ENCODE data around the gene ATP5F1E.
"Not testable (repeated sequence)": the region's sequence is repeated elsewhere in the genome, so short reads cannot be mapped to it uniquely, and the experiment has no call there.

Gene ATP5F1E

DNA sequence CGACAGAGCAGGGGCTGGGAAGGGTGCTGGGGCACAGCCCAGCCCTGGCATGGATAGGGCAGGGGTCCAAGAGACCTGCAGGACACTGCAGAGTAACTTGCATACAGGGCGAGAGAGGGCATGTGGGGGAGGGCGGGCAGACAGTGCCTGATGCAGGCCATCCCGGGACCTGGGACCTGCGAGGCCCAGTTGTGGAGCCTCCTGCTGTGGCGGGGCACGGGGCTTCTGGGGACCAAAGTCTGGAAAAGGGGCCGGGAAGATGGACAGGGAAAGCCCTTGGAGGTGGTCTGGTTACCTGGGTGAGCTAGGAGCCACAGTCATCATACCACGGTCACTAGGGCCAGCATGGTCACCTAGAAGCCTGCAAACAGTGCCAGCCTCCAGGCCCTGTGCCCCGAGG lies 13.3 kb downstream of the ATP5F1E start:
- DNase-seq: no peak

- no peak for DNase-seq
Measured at GRCh38 chr20:59017493-59018231, 14.5 kb downstream of the ATP5F1E start.

DNA sequence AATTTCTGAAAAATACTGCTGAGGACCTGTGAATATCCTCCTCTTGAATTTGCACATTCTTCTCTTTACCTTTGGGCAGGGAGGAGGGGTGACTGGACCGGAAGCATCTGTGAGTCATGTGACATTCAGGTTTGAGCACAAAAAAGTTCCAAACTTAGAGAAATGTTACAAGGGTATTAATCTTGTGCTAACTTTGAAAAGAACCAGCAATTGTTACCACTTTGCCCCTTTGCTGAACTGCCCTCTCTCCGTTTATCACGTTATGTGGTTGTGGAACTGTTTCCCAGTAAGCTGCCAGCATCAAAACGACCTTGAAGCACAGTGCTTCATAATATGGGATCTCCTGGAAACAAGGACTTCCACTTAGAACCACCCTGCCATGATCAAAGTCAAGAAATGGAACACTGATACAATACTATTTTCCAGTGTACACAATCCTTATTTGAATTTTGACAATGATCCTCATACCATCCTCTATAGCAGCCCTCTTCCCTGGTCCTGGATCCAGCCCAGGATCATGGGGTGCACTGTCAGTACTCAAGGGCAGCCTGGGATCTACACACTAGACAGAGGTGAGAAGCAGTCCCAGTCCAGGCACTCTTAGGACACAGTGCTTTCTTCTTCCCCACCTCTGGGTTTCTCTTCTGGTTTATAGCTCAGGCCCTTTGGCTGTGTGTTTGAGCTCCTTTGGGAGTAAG lies 15.2 kb downstream of the ATP5F1E start:
- DNase-seq: peak; percentile 22

DNA sequence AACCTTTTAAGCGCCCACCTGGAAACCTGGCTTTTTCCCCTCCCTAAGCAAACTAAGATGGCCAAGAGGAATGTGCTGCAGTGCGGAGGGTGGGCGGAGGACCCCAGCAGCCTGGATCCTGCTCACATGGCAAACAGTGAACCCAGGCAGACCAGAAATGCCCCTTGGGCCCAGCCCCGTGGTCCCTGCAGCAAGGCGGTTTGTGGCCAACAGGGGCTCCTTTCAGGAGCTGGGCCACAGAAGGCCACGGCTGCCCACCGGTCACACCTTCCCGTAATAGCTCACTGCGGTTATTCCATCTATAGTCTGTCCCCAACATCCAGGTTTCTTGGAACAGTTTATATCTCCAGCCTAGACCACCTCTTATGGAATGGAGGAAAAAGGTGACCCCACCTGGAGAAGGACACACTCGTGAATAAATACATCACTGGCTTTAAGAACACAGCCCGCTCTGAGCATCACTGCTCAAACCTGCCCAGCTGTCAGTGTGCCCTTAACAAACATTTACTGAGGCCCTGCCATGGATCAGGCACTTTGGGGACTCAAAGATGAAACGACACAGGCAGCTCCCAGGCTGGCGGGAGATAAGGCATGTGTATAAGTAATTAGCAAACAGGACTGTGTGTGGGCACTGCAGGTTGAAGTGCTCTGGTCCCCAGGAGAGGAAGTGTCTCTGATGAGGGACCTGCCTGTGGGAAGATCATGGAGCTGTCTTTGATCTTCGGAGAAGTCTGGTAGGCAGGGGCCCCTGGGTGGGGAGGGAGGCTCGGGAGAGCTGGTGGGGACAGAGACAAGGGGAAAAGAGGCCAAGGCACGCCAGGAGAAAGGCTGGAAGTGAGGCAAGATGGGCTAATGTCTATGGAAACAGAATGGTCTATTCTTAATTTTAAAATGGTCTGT lies 16.1 kb downstream of the ATP5F1E start:
- DNase-seq: no peak

DNA sequence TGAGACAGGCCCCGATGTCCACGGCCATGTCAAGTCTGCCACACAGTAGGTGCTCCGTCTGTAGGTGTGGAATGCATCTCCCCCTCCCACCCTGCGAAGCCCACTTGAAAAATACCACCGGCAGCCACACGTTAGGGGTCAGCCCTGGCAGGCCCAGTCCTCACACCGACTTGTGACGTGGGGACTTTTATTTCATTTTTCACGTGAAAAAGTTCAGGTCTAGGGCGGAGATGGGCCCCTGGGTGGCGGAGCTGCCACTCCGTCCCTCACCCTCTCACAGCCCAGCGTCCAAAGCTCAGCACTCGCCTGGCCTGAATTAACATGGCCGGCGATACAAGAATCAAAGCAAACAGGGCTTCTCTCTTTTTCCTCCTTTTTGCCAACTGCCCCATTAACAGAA lies 16.7 kb downstream of the ATP5F1E start:
- no peak for DNase-seq

GRCh38 chr20:59014680-59015389 lies 17.3 kb downstream of the ATP5F1E start:
- DNase-seq: no peak

DNA sequence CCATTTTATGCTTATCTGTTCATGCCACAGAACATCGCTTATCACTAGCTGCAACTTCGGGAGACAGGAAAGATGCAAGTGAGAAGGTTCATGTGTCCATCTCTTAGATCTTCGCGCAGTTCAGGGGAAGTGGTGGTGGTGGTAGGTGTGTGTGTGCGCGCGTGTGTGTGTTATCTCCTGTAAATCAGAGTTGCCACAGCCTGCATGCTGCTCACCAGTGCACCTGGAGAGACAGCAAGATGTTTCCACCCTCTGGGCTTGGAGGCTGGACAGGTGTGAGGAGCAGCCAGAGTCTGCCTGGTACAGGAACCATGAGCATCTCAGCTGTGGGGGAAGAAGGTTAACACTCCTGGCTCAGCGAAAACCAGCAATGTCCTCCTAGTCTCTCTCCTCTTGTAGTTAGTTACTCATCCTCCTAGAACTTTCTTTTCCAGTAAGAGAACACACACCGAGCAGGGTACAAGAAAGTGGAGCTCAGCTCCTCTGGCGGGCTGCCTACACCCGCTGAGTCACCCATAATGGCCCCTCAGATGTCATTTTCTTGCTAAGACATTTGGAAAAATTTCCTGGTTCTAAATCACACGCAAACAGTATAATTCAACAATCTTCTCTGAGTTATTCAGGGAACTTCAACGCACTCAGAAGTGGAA lies 18.1 kb downstream of the ATP5F1E start:
- DNase-seq: peak; percentile 54

DNA sequence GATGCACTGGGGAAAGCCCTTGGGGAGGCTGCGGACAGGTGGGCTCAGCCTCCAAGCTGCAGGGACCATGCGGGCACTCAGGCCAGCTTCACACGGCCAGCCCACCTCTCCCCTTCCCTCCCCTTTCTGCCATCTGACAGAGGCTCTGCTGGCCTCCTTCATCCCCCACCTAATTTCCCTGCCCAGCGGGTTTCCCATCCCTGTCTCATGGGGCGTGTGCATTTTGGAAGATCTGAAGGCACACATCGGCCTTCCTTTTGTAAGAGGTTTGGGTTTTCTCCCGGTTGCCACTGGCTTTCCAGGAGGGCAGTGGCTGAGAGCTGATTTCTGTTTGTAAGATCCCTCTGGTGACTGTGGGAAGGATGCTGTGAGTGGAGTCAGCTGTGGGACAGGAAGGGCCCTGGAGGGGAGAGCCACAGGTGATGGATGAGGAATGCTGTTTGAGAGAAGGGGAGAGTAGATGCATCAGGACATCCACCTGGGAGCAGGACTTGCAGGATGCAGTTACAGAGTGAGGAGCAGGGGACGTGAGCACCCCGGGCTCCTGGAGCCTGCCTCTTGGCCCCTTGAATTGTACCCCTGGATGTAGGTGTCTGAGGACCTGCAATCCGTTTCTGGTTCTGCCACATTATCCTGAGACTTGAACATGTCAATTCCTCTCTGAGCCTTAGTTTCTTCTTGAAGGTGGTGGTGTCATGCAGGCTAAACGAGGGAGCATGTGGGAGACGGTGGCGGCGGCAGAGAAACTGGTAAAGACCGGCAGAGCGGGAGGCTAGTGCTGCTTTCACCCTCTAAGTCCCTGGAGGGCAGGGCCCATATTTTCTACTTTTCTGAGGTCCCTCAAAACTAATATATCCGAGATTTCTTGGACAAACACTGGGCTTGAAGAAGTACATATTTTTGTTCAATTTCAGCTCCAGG lies 18.8 kb downstream of the ATP5F1E start:
- no peak for DNase-seq

DNA sequence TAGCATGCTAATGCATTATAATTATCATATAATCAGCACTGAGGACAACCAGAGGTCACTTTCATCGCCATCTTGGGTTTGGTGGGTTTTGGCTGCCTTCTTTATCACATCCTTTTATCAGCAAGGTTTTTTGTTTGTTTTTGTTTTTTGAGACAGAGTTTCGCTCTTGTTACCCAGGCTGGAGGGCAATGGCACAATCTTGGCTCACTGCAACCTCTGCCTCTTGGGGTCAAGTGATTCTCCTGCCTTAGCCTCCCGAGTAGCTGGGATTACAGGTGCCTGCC lies 20.3 kb downstream of the ATP5F1E start:
- DNase-seq: not testable (repeated sequence)

DNA sequence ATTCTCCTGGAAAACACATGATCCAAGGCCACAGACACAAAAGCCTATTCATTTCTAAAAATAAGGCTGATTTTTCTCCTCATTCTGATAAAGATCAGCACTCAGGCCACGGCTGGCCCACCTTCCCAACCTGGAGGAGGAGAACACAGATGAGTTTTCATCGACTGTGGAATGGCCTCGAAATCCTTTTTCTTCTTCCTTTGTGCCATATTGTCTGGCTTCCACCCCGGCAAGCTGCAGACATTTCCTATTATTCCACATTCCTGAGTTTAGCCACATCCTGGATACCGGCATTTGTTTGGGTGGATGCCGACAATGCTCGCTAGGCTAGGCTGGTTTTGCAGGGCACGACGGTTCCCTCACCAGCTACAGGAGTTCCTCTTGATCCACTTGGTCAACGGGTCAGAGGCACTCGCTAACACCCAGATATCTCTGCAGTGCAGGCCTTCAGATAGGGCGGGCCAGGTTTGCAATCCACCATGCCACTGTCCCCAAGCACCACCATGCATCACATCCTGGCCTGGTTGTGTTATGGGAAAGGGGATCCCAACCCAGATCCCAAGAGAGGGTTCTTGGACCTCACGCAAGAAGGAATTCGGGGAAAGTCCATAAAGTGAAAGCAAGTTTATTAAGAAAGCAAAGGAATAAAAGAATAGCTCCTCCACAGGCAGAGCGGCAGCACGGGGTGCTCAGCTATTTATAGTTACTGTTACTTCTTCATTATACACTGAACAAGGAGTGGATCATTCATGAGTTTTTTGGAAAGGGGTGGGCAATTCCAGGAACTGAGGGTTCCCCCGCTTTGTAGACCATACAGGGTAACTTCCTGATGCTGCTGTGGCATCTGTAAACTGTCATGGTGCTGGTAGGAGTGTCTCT lies 20.9 kb downstream of the ATP5F1E start:
- DNase-seq: no peak

- peak; percentile 30 for DNase-seq
Measured at GRCh38 chr20:59010321-59010994, 21.7 kb downstream of the ATP5F1E start.

DNA sequence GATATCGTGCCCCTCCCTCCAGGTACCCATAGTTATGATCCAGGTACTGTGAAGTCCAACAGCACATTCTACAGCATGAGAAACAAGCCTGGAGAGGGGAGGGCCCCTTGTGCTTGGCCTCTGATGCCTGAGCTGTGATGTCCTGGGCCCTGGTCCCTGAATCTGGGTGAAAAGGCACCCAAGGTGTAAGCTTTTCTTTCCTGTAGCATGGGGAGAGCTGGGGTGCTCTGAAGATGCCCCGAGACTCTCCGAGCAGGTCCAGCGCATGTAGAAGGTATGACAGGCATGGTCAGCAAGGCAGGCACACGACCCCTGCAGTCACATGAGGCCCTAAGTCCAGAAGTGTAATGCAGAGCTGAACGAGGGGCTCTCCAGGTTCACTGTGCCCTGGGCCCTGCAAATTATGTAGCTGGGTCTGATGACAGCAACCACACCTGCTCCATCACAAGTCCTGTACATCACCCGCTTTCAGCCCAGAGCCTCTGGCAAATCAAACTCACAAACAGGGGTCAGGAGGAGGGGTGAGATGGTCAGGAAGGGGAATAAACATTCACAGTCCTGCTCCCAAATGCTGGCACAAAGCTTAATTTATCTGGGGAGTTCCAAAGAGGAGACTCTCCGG lies 23.3 kb downstream of the ATP5F1E start:
- DNase-seq: no peak

- DNase-seq: peak; percentile 83
Measured at GRCh38 chr20:59007665-59008511, 24.2 kb downstream of the ATP5F1E start.

DNA sequence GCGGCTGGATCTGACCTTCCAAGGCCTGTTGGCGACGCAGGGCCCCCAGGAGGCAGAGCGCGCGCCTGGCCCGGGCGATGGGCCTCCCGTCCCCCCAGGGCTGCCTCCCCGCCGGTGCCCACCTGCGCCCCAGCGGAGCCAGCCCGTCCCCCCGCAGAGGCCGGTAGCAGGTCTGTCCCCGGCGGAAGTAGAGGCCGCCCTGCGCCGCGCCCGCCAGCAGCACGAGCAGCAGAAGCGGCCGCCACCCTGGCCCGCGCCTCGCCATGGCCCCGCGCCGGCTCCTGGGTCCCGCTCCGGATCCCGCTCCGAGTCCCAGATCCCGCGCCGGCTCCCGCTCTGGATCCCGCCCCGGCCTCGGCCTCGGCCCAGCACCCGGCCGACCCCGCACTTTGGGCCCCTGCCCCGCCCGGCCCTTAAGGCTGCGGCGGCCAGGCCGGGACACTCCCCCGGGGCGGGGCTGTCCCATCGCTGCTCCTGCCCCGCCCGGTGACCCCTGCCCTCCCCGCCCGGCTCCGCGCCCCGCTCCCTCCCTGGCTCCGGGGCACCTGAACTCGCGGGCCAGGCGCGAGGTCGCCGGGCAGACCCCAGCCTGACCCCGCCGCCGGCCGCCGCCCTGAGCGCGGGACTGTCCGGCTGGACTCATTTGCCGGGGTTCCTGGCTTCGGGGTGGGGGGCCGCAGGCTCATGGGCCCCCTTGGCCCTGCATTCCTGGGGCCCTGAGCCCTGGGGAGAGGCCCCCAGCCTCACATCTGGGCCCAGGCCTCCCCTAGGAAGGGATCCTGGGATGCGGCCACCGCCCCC lies 25.1 kb downstream of the ATP5F1E start, which contains the start of gene CTSZ:
TSS of gene CTSZ (minus strand) at position 391 of the 801 bp plus-strand sequence. CDS start at position 265, 126 bp downstream.
- peak; percentile 74 for DNase-seq

- peak; percentile 34 for DNase-seq
Measured at GRCh38 chr20:59006167-59006863, 25.8 kb downstream of the ATP5F1E start.

DNA sequence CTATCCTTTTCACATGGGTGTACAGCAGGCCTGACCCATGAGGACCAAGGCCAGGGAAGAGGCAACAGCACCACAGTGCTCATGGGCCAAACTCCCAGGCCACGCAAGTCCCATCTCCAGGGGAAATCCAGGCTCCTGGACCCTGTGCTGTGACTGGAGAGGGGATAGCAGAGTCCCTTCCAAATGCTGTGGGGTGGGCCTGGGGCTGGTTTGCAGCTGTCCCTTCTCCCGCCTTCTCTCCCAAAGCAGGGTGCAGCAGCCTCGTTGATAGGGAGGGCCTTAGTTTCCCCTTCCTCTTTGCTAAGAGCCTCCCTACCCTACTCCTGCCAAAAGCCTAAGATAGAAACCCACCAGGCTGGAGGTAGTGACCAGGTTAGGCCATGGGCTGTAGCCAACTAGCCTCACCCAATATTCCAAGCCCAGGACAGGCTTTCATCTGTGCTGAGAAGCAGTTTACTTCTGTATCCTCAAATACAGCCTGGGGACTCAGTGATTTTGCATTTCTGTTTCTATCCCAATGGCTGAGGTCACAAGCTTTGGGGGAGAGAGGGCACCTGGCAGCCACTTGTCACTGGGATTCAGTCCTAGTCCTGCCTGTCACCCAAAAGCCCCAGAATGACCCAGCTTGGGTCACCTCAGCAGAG lies 26.5 kb downstream of the ATP5F1E start:
- DNase-seq: no peak

Measured in RPMI8226 (cell line).